ENCODE measurements around the gene DYNC1I2. TPM values are rescaled to one million over a fixed set of nuclear protein-coding genes. Genes with fewer than 3 reads are reported as not detected.
"Not testable (repeated sequence)": the region's sequence is repeated elsewhere in the genome, so short reads cannot be mapped to it uniquely, and the experiment has no call there.

Gene DYNC1I2
- total RNA-seq, 1 donor from 2014 or later: 71.2 TPM

GRCh38 chr2:171761176-171761575 is 73.9 kb downstream of the DYNC1I2 start:
- ATAC-seq; intact Hi-C loops (cut with micrococcal nuclease); DNase-seq: not testable (repeated sequence)

GRCh38 chr2:171762879-171763573 is 75.8 kb downstream of the DYNC1I2 start:
- intact Hi-C loops (cut with micrococcal nuclease): no loop called here
- no peak for ATAC-seq

GRCh38 chr2:171763602-171764001 is 76.3 kb downstream of the DYNC1I2 start:
- ATAC-seq: no peak
- intact Hi-C loops (cut with micrococcal nuclease): no loop called here

More at GRCh38 chr2:171762879-171763573, 75.8 kb downstream of the DYNC1I2 start:
- DNase-seq: no peak

GRCh38 chr2:171771463-171771862 is 84.2 kb downstream of the DYNC1I2 start:
- ATAC-seq (no peak), DNase-seq (no peak)
- intact Hi-C loops (cut with micrococcal nuclease): no loop called here

More at GRCh38 chr2:171763602-171764001, 76.3 kb downstream of the DYNC1I2 start:
- no peak for DNase-seq

- no peak for ATAC-seq
- no peak for DNase-seq
- intact Hi-C loops (cut with micrococcal nuclease): no loop called here
Measured at GRCh38 chr2:171772373-171772772, 85.1 kb downstream of the DYNC1I2 start.

- intact Hi-C loops (cut with micrococcal nuclease); DNase-seq; ATAC-seq: not testable (repeated sequence)
Measured at GRCh38 chr2:171774581-171774980, 87.3 kb downstream of the DYNC1I2 start.

- intact Hi-C loops (cut with micrococcal nuclease): no loop called here
- DNase-seq: no peak
- ATAC-seq: no peak
Measured at GRCh38 chr2:171778515-171778914, 91.2 kb downstream of the DYNC1I2 start.

GRCh38 chr2:171785450-171785849 is 98.2 kb downstream of the DYNC1I2 start:
- DNase-seq (no peak), ATAC-seq (no peak)
- intact Hi-C loops (cut with micrococcal nuclease): no loop called here

GRCh38 chr2:171787333-171788072 is 100.2 kb downstream of the DYNC1I2 start:
- DNase-seq (no peak), ATAC-seq (no peak)
- intact Hi-C loops (cut with micrococcal nuclease): no loop called here

- intact Hi-C loops (cut with micrococcal nuclease): no loop called here
- no peak for DNase-seq
- no peak for ATAC-seq
Measured at GRCh38 chr2:171788316-171788993, 101.2 kb downstream of the DYNC1I2 start.

- ATAC-seq (no peak), DNase-seq (no peak)
- intact Hi-C loops (cut with micrococcal nuclease): no loop called here
Measured at GRCh38 chr2:171789956-171790355, 102.7 kb downstream of the DYNC1I2 start.

- no peak for DNase-seq
- ATAC-seq: no peak
Measured at GRCh38 chr2:171791361-171791760, 104.1 kb downstream of the DYNC1I2 start.

GRCh38 chr2:171792157-171792556 is 104.9 kb downstream of the DYNC1I2 start:
- ATAC-seq: no peak
- no peak for DNase-seq
- intact Hi-C loops (cut with micrococcal nuclease): no loop called here

More at GRCh38 chr2:171791361-171791760, 104.1 kb downstream of the DYNC1I2 start:
- intact Hi-C loops (cut with micrococcal nuclease): no loop called here

GRCh38 chr2:171792886-171793580 is 105.8 kb downstream of the DYNC1I2 start:
- intact Hi-C loops (cut with micrococcal nuclease): no loop called here
- DNase-seq (no peak), ATAC-seq (no peak)

GRCh38 chr2:171793691-171794678 is 106.7 kb downstream of the DYNC1I2 start:
- intact Hi-C loops (cut with micrococcal nuclease): no loop called here
- no peak for DNase-seq
- ATAC-seq: no peak

- intact Hi-C loops (cut with micrococcal nuclease): no loop called here
- DNase-seq (no peak), ATAC-seq (no peak)
Measured at GRCh38 chr2:171794918-171795317, 107.6 kb downstream of the DYNC1I2 start.
